ENCODE measurements around the gene TIAM1.

The TIAM1 gene

GRCh38 chr21:31298618-31299269 is 45.3 kb downstream of the TIAM1 start:
- TF ChIP-seq CTCF (IDR thresholded peaks at IDR 0.05; ENCODE audit: borderline replicate concordance, insufficient read depth, low read depth, low read length), result no peak
- no peak overlapping the region for H3K4me3 ChIP-seq (ENCODE audit: low read depth, low read length)

- H3K4me3 ChIP-seq (ENCODE audit: low read depth, low read length), result no peak overlapping the region
- no peak for TF ChIP-seq CTCF (IDR thresholded peaks at IDR 0.05; ENCODE audit: borderline replicate concordance, insufficient read depth, low read depth, low read length)
Measured at GRCh38 chr21:31297806-31298205, 46.3 kb downstream of the TIAM1 start.

- H3K4me3 ChIP-seq (ENCODE audit: low read depth, low read length), result no peak overlapping the region
Measured at GRCh38 chr21:31295676-31296075, 48.4 kb downstream of the TIAM1 start.

GRCh38 chr21:31294691-31295090 is 49.4 kb downstream of the TIAM1 start:
- TF ChIP-seq CTCF (IDR thresholded peaks at IDR 0.05; ENCODE audit: borderline replicate concordance, insufficient read depth, low read depth, low read length), result no peak
- H3K4me3 ChIP-seq (ENCODE audit: low read depth, low read length), result no peak overlapping the region

More at GRCh38 chr21:31295676-31296075, 48.4 kb downstream of the TIAM1 start:
- TF ChIP-seq CTCF (IDR thresholded peaks at IDR 0.05; ENCODE audit: borderline replicate concordance, insufficient read depth, low read depth, low read length), result no peak

GRCh38 chr21:31293986-31294385 is 50.1 kb downstream of the TIAM1 start:
- no peak for TF ChIP-seq CTCF (IDR thresholded peaks at IDR 0.05; ENCODE audit: borderline replicate concordance, insufficient read depth, low read depth, low read length)
- H3K4me3 ChIP-seq (ENCODE audit: low read depth, low read length), result no peak overlapping the region

- no peak for TF ChIP-seq CTCF (IDR thresholded peaks at IDR 0.05; ENCODE audit: borderline replicate concordance, insufficient read depth, low read depth, low read length)
- H3K4me3 ChIP-seq (ENCODE audit: low read depth, low read length), result no peak overlapping the region
Measured at GRCh38 chr21:31290765-31291164, 53.3 kb downstream of the TIAM1 start.

- TF ChIP-seq CTCF (IDR thresholded peaks at IDR 0.05; ENCODE audit: borderline replicate concordance, insufficient read depth, low read depth, low read length), result no peak
- H3K4me3 ChIP-seq (ENCODE audit: low read depth, low read length), result no peak overlapping the region
Measured at GRCh38 chr21:31289702-31290101, 54.4 kb downstream of the TIAM1 start.
